Placental epithelial cell (primary cell): ENCODE results near the gene BTG2. TPM values are rescaled to one million over a fixed set of nuclear protein-coding genes. Genes with fewer than 3 reads are reported as not detected.

Source experiments
- small RNA-seq: library from RNA; depleted of rRNA; stranded (forward); fragments of <200 nt; gene quantifications from one replicate; pipeline ENCODE3, GENCODE V24; 2012
- total RNA-seq: library from RNA; depleted of rRNA; stranded (reverse); fragments of >200 nt; gene quantifications from 2 replicates; pipeline ENCODE4 v1.2.3, GENCODE V29; 2012

Gene BTG2
- 42.8 and 51.6 TPM in 2 replicates for total RNA-seq

GRCh38 chr1:203304919-203305808, at the start of gene BTG2:
Gene BTG2, plus strand, starts transcription at chr1:203305519. Its CDS starts 88 bp downstream, at chr1:203305607.

GRCh38 chr1:203351037-203351625, 45.8 kb downstream of the BTG2 start, which contains the start of gene FMOD:
Gene FMOD, minus strand, starts transcription at chr1:203351122. Its CDS starts 2,852 bp downstream, at chr1:203348270.

Small RNA genes within 50 kb of the gene (small RNA-seq; reads per million reads assigned to genes)
- not detected for gene AL359837.1
- 0.86 reads per million, percentile 50 among the genes with 10 or more reads in this experiment for gene RNU6-487P

Other genes with a start within 250 kb of the BTG2 start
- gene MYOG, start 219.5 kb upstream of the BTG2 start, total RNA-seq: not detected in 2 replicates
- gene ADORA1, start 177.8 kb upstream of the BTG2 start, total RNA-seq: 0.39 and 0.87 TPM in 2 replicates
- not detected in 2 replicates for gene MYBPH, start 129.7 kb upstream of the BTG2 start, total RNA-seq
- 0.54 and 0.79 TPM in 2 replicates for gene CHI3L1, start 118.8 kb upstream of the BTG2 start, total RNA-seq
- not detected in 2 replicates for gene CHIT1, start 75.8 kb upstream of the BTG2 start, total RNA-seq
- gene FMOD, start 45.6 kb downstream of the BTG2 start, total RNA-seq: under 0.01 TPM in 1 of 2 replicates, not detected in the other
- gene PRELP, start 170.3 kb downstream of the BTG2 start, total RNA-seq: not detected in 2 replicates
- 0.76 TPM in 1 of 2 replicates, not detected in the other for gene OPTC, start 188.6 kb downstream of the BTG2 start, total RNA-seq